ENCODE results near the gene WNT16. TPM values are rescaled to one million over a fixed set of nuclear protein-coding genes. Genes with fewer than 3 reads are reported as not detected.

WNT16 gene
- total RNA-seq, 1 experiment from 2014 or later, result not detected

- H3K9me3 ChIP-seq (ENCODE audit: control insufficient read depth, low read depth, low read length), result no peaks in the 10 kb centered on the region
- no peak for DNase-seq
- TF ChIP-seq CTCF (conservative IDR thresholded peaks at IDR 0.05), result no peak
- H3K23ac ChIP-seq (ENCODE audit: insufficient read length, low read depth, low read length), result no peak overlapping the region
- no peak overlapping the region for H3K4ac ChIP-seq (ENCODE audit: low read depth, low read length)
- H4K91ac ChIP-seq (ENCODE audit: insufficient read length, low read depth, low read length), result no peak overlapping the region
- no peak overlapping the region for H2AK5ac ChIP-seq (ENCODE audit: insufficient read length, low read length)
- H3K14ac ChIP-seq (ENCODE audit: insufficient read depth, low read length), result no peak overlapping the region
- no CpG with 5 or more reads among the region's 2 CpGs for WGBS (ENCODE audit: extremely low coverage, insufficient read length, low lambda C conversion rate)
- no peaks in the 10 kb centered on the region for H3K23me2 ChIP-seq (ENCODE audit: insufficient read length, low read depth, low read length, poor library complexity, severe bottlenecking)
- H3K9me3 Mint-ChIP-seq, result no peaks in the 10 kb centered on the region
- H3K79me2 ChIP-seq (ENCODE audit: insufficient read depth, low read length), result peaks cover 41% of the 10 kb centered on the region; the same call in 1 of the 2 replicates
- no peak overlapping the region for H2BK15ac ChIP-seq (ENCODE audit: low read depth, low read length)
- no peak overlapping the region for H4K8ac ChIP-seq (replicated peaks; ENCODE audit: insufficient read length, low read depth, low read length)
- H3K56ac ChIP-seq (ENCODE audit: insufficient read length, low read depth, low read length), result no peak overlapping the region
- H2AFZ ChIP-seq (ENCODE audit: low read length), result no peak overlapping the region
- H3K4me1 ChIP-seq (ENCODE audit: insufficient read depth, low read length), result no peaks in the 10 kb centered on the region
- H3K27me3 ChIP-seq (ENCODE audit: insufficient read depth, low read length), result no peaks in the 10 kb centered on the region
- no peak overlapping the region for H2BK5ac ChIP-seq (ENCODE audit: insufficient read length, low read length)
- H2BK120ac ChIP-seq (ENCODE audit: low read depth, low read length, poor library complexity, severe bottlenecking), result no peak overlapping the region
- peaks cover 12 to 15% (median 13%) of the 10 kb centered on the region in 3 experiments for H3K36me3 Mint-ChIP-seq (ENCODE audit: insufficient read depth in 1 of 3, low read depth in 3 of 3)
- H4K20me1 ChIP-seq (ENCODE audit: control insufficient read depth, insufficient read depth, insufficient read length), result no peaks in the 10 kb centered on the region
- H3K9ac ChIP-seq (ENCODE audit: extremely low read depth, insufficient read length, low read length), result no peak overlapping the region
- H2BK12ac ChIP-seq (ENCODE audit: insufficient read length, low read depth, low read length), result no peak overlapping the region
- H2BK20ac ChIP-seq (ENCODE audit: low read depth, low read length, poor library complexity, severe bottlenecking), result no peak overlapping the region
- H3K4me2 ChIP-seq (ENCODE audit: insufficient read depth, insufficient read length, low read length), result no peak overlapping the region
- no peak overlapping the region for H3K27ac ChIP-seq (ENCODE audit: insufficient read length, low read depth, low read length)
- H3K4me1 Mint-ChIP-seq, result peaks cover 21 to 41% of the 10 kb centered on the region in 2 experiments
- no peaks in the 10 kb centered on the region for H3K27me3 Mint-ChIP-seq (ENCODE audit: low read depth)
- H3K79me1 ChIP-seq (ENCODE audit: insufficient read depth, low read depth, low read length, poor library complexity, severe bottlenecking), result peaks cover 8% of the 10 kb centered on the region
- no peak overlapping the region for H4K5ac ChIP-seq (ENCODE audit: insufficient read length, low read depth, low read length)
- no peak overlapping the region for H3K27ac Mint-ChIP-seq
- H3K18ac ChIP-seq (ENCODE audit: insufficient read length, low read depth, low read length), result no peak overlapping the region
- no peak overlapping the region for H3T11ph ChIP-seq (ENCODE audit: low read length)
- no peak overlapping the region for H3K4me3 Mint-ChIP-seq
Observed at GRCh38 chr7:121390617-121391016, 61.8 kb downstream of the WNT16 start.

Other genes with a start within 250 kb of the WNT16 start
- gene FAM3C, start 67.3 kb downstream of the WNT16 start, total RNA-seq (2021), result 61.4 and 64.5 TPM in 2 replicates